A204.1 (cell line): ENCODE data around the gene EPS8.

Experiments used
- FAIRE-seq: peaks from 2 replicates; lab custom pipeline; 2012; peaks lifted over from hg19 to GRCh38; lab: Jason Lieb, UNC

EPS8 gene

GRCh38 chr12:15689751-15690191 lies 99.4 kb downstream of the EPS8 start:
- FAIRE-seq: no peak

- no peak for FAIRE-seq
Measured at GRCh38 chr12:15688838-15689625, 100.2 kb downstream of the EPS8 start.

- no peak for FAIRE-seq
Measured at GRCh38 chr12:15688202-15688736, 100.9 kb downstream of the EPS8 start.

DNA sequence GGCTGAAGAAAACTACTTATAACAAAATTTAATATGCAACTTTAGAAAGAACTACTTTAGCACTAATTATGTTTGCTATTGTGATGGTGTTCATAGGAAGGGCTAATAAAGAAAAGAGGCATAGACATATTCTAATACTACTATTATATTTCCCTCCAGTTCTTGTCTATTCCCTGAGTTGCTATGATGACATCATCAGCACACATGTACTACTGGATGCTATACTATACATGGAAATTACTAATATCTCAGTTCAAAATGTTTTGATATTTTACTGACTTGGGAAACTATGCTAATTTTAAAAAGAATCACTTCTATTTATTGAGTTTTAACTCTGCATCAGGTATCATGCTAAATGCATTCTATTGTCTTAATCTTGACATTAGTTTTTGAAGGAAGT lies 101.6 kb downstream of the EPS8 start:
- FAIRE-seq: no peak

- FAIRE-seq: no peak
Measured at GRCh38 chr12:15684896-15685658, 104.1 kb downstream of the EPS8 start.

DNA sequence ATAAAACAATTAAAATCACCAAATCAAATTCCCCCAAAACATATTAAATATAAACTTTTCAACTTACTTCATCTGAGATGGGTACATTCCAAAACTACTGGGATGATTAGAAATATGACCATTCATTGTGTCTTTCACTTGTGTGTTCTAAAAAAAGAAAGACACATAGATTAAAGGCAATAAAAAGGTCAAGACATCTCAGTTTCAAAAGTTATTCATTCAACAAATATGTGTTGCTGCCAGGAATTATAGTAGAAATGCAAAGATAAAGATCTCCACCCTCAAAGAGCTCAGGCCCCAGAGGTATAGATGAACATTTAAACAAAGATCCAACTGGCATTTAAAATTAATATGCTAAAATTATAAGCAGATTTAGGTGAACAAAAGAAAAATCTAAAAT lies 106.4 kb downstream of the EPS8 start:
- no peak for FAIRE-seq

DNA sequence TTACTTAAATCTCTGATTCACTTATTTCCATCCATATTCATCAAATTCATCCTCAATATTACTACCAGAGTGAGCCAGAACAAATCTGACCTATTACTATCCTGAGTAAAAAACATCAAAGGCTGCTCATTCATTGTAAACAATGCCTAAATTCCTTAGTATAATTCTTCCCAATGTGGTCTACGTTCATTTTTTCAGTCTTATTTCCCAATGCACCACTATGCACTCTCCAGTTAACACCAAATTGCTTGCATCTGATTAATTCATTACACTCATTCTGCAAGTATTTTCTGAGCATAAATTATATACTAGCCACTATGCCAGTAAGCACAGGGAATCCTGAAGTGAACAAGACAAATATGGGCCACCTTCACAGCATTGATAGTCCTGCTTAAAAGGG lies 110.0 kb downstream of the EPS8 start:
- no peak for FAIRE-seq

DNA sequence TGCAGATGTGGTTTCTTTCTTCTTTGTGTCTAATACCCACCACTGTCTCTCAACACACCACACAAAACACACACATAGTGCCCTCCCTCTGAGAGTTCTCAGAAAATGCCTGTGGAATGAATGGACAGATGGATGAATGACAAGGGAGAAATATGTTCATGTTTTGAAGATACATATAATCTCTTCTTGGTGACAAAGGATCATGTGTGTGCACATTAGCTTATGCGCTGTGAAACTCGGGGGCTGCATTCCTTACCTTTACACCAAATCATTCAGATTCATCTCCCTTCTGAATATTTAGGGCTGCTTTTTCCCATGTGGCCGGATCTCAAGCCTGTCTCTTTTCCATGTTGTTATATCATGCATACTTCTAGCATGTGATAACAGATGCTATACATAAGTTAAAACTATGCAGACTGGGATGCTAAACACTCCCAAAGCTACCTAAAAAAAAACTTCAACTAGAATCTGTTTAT lies 111.4 kb downstream of the EPS8 start:
- no peak for FAIRE-seq

GRCh38 chr12:15677228-15677627 lies 112.0 kb downstream of the EPS8 start:
- FAIRE-seq: no peak

DNA sequence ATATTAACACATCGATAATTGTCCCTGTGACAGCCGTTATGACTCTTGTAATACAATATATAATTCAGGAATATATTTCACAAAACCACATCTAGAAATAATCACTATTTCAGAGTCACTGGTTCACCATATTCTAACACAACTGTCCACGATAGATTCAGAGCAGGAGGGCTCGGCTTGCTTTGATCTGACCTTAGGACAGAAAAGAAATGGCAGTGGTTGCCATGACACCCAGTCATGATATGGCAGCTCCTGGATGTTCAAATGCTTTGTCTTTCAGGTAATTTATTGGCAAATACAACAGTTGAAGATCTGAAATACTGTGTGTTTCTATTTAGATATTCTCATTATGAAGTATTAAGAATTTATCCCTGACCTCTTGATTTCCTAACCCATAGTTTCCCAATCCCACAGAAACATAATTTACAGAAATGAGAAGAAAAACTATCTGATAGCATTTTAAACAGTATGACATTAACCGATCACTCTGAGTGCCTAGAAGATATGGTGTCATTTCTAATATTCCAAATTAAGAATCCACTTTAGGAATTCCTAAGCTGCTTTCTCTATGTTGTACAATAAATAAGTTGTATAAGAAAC lies 116.4 kb downstream of the EPS8 start:
- no peak for FAIRE-seq

DNA sequence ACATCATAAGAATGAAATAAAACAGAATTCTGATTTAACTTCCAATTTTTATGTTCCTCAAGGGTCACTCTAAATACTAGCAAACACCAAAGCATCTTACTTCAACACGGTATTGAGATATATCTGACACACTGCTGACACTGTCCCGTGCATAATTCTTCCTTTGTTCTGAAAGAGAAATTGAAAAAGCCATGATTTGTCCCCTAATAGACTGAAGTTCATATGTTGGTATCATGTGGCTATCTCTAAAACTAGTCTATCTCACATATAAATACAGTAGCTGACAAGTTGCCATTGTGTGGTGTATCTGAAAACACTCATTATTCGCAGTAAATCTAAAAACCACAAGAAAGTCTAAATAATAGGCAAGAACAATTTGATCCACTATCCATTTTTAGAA lies 118.4 kb downstream of the EPS8 start:
- FAIRE-seq: no peak

GRCh38 chr12:15669256-15669948 lies 119.8 kb downstream of the EPS8 start:
- FAIRE-seq: no peak

- no peak for FAIRE-seq
Measured at GRCh38 chr12:15664491-15664890, 124.7 kb downstream of the EPS8 start.

DNA sequence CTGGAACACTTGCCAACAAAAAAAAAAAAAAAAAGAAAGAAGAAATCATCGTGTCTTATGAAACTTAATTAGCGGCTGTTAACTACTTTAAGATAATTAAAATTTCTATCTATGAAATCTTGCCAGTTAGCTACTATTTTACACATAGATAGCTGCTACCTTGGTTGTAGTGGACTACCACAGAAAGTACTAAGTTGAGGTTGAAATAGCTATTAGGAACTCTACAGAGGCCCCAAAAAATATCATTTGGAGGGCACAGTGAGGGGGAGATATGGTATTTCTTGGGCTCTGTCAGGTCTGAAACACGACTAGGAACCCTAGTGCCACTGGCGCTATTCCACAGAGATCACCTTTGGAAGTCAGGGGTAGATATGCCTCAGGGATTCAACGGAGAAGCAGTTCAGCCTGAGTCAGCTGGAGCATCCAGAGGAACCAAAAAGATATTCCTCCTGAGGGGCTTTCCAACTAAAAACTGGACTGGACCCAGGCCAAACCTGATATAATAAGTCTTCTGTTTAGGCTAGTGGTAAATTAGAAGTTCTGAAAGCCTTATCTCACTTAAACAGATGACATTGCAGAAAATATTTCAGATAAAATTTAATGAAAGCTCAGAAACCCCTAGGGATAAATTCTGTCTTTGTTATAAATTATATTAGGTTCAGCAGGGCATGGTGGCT lies 126.1 kb downstream of the EPS8 start:
- FAIRE-seq: no peak

- no peak for FAIRE-seq
Measured at GRCh38 chr12:15662303-15662980, 126.7 kb downstream of the EPS8 start.

- no peak for FAIRE-seq
Measured at GRCh38 chr12:15651371-15651770, 137.8 kb downstream of the EPS8 start.

DNA sequence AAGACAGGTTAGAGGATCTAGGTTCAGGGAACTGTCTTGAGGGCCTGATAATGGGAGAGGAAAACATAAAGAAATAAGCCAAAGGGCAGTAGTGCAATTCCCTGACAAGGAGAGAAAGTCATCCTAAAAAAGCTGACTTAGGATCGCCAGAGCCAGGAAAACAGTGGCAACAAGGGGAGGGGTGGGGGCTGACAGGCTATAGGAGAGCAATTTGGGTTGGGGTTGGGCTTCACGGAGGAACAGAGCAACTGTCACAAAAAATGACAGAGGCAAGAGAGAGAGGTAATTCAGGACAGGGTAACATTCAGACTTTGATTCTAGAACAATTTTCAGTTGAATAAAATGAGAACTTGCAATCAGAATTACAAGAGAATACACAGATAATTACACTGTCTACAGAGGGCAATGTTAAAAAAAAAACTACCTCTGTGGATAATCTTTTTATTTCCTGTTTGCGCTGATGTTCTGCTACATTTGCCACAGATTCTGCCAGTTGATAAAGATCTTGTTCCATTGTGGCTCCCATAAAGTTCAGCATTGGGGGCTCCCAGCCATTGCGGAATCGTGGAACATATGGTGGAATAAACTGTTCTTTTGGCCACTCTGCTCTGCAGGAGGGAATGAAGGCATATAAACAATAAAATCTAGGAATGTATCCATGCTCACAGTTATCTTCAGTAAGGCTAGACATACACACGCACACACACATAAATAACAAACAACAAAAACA lies 138.6 kb downstream of the EPS8 start:
- no peak for FAIRE-seq

GRCh38 chr12:15649347-15649746 lies 139.8 kb downstream of the EPS8 start:
- no peak for FAIRE-seq

DNA sequence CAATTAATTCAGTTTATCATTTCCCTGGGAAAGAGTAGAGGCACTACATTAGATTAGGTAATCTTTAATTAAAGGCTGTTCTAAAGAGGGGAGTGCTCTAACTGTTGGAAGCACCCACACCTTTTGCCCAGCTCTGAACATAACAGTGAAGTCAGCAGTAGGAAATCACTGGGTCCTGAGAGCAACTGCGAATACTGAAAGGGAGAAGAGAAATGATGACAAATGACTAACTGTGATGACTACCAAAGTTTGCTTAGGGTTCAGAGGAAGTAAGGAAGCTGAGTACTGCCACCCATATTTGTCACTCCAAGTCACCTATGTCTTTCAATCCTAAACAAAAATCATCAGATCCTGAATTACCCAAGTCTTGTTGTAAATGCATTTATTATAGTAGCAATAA lies 140.6 kb downstream of the EPS8 start:
- no peak for FAIRE-seq

- FAIRE-seq: no peak
Measured at GRCh38 chr12:15646581-15646980, 142.6 kb downstream of the EPS8 start.
